ENCODE results near the gene BBS9. TPM values are rescaled to one million over a fixed set of nuclear protein-coding genes. Genes with fewer than 3 reads are reported as not detected.
"Not testable (repeated sequence)": the region's sequence is repeated elsewhere in the genome, so short reads cannot be mapped to it uniquely, and the experiment has no call there.

Gene BBS9
- polyA plus RNA-seq, 1 donor = 8.8 TPM

- no peak overlapping the region for H3K27ac ChIP-seq (ENCODE audit: low read length)
- WGBS (ENCODE audit: insufficient coverage, low lambda C conversion rate) = no CpG with 5 or more reads among the region's 3 CpGs
- no peak for DNase-seq
- no peaks in the 10 kb centered on the region for H3K4me1 ChIP-seq (ENCODE audit: control insufficient read depth, insufficient read depth, low read length)
- no peak overlapping the region for H3K4me3 ChIP-seq (ENCODE audit: low read length)
- H3K36me3 ChIP-seq (ENCODE audit: control insufficient read depth, insufficient read depth, low read length) = no peaks in the 10 kb centered on the region
- H3K27me3 ChIP-seq (ENCODE audit: control insufficient read depth, insufficient read depth, low read length) = no peaks in the 10 kb centered on the region
- H3K9me3 ChIP-seq (ENCODE audit: control insufficient read depth, low read depth, low read length) = no peaks in the 10 kb centered on the region
Measured at GRCh38 chr7:33193308-33193864, 64.0 kb downstream of the BBS9 start.

- no peak overlapping the region for H3K4me3 ChIP-seq (ENCODE audit: low read length)
- H3K27ac ChIP-seq (ENCODE audit: low read length) = no peak overlapping the region
- 60% methylated on average over 2 of the region's 2 CpGs for WGBS (ENCODE audit: insufficient coverage, low lambda C conversion rate)
- no peaks in the 10 kb centered on the region for H3K27me3 ChIP-seq (ENCODE audit: control insufficient read depth, insufficient read depth, low read length)
- H3K9me3 ChIP-seq (ENCODE audit: control insufficient read depth, low read depth, low read length) = no peaks in the 10 kb centered on the region
- H3K36me3 ChIP-seq (ENCODE audit: control insufficient read depth, insufficient read depth, low read length) = no peaks in the 10 kb centered on the region
- DNase-seq = peak; percentile 26 to 45
- no peaks in the 10 kb centered on the region for H3K4me1 ChIP-seq (ENCODE audit: control insufficient read depth, insufficient read depth, low read length)
Measured at GRCh38 chr7:33195264-33195663, 65.9 kb downstream of the BBS9 start.

DNA sequence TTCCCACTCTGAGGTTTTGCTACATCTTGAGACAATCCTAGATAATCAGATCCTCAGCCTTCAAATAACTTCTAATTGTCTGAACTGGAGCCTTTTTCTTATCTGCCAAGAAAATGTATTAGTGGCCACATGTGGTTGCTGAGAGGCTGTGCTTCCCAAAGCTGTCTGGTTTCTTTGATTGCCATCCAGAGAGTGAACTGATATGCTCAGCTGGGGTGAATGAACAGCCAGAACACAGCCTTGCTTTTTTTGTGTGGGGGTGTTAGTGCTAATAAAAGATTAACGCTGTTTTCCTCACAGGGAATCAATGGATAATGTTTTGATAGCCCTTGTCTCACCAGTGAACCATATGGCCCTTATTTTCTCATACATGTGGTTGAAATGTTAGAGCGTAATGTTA is 66.9 kb downstream of the BBS9 start:
- no peak overlapping the region for H3K27ac ChIP-seq (ENCODE audit: low read length)
- no peaks in the 10 kb centered on the region for H3K36me3 ChIP-seq (ENCODE audit: control insufficient read depth, insufficient read depth, low read length)
- no peaks in the 10 kb centered on the region for H3K27me3 ChIP-seq (ENCODE audit: control insufficient read depth, insufficient read depth, low read length)
- DNase-seq = no peak
- no peak overlapping the region for H3K4me3 ChIP-seq (ENCODE audit: low read length)
- no peaks in the 10 kb centered on the region for H3K9me3 ChIP-seq (ENCODE audit: control insufficient read depth, low read depth, low read length)
- H3K4me1 ChIP-seq (ENCODE audit: control insufficient read depth, insufficient read depth, low read length) = no peaks in the 10 kb centered on the region
- no CpG with 5 or more reads among the region's 2 CpGs for WGBS (ENCODE audit: insufficient coverage, low lambda C conversion rate)

DNA sequence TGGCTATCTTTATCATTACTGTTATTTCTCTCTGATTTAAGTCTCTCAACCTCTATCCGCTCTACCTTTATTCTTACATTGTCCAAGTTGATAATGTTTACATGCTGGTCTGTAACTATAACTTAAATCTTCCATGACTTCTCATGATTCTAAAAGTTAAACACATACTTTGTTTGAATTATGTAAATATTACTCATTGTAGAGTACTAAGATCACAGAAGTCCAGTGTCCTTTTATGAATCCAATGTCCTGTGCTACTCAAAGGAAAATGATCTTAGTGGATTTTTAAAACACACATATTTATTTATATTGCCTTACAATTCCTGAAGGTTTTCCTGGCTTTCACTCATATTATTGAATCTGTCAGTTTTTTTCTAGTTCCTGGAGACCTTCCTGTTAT is 70.9 kb downstream of the BBS9 start:
- H3K9me3 ChIP-seq (ENCODE audit: control insufficient read depth, low read depth, low read length) = no peaks in the 10 kb centered on the region
- no peaks in the 10 kb centered on the region for H3K27me3 ChIP-seq (ENCODE audit: control insufficient read depth, insufficient read depth, low read length)
- no peaks in the 10 kb centered on the region for H3K4me1 ChIP-seq (ENCODE audit: control insufficient read depth, insufficient read depth, low read length)
- no peaks in the 10 kb centered on the region for H3K36me3 ChIP-seq (ENCODE audit: control insufficient read depth, insufficient read depth, low read length)
- WGBS (ENCODE audit: insufficient coverage, low lambda C conversion rate) = 100% methylated on average over 1 of the region's 1 CpG
- H3K27ac ChIP-seq (ENCODE audit: low read length) = no peak overlapping the region
- no peak for DNase-seq
- no peak overlapping the region for H3K4me3 ChIP-seq (ENCODE audit: low read length)

DNA sequence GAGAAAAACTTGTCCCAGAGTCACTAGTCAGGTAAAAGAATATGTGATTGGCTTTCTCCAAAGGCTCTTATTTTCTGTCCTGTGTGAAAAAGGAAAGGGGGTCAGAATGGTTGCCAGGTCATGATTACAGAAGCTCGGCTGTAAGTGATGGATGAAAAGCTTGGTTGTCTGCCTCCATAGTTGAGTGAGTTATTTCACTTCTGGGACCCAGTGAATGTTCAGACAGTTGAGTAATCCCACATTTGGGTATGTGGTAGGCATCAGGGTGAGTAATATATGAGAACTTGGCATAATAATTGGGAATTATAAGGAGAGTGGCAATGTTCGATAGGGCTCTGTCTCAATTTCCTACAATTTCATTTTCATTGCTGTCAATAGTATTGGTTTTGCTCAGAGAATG is 72.5 kb downstream of the BBS9 start:
- DNase-seq = no peak
- WGBS (ENCODE audit: insufficient coverage, low lambda C conversion rate) = 88% methylated on average over 1 of the region's 2 CpGs
- H3K9me3 ChIP-seq (ENCODE audit: control insufficient read depth, low read depth, low read length) = no peaks in the 10 kb centered on the region
- H3K4me3 ChIP-seq (ENCODE audit: low read length) = no peak overlapping the region
- H3K27ac ChIP-seq (ENCODE audit: low read length) = no peak overlapping the region
- no peaks in the 10 kb centered on the region for H3K36me3 ChIP-seq (ENCODE audit: control insufficient read depth, insufficient read depth, low read length)
- H3K27me3 ChIP-seq (ENCODE audit: control insufficient read depth, insufficient read depth, low read length) = no peaks in the 10 kb centered on the region
- no peaks in the 10 kb centered on the region for H3K4me1 ChIP-seq (ENCODE audit: control insufficient read depth, insufficient read depth, low read length)

GRCh38 chr7:33210958-33211357 is 81.6 kb downstream of the BBS9 start:
- WGBS (ENCODE audit: insufficient coverage, low lambda C conversion rate) = no CpG with 5 or more reads among the region's 1 CpG
- H3K9me3 ChIP-seq (ENCODE audit: control insufficient read depth, low read depth, low read length) = peaks cover 14% of the 10 kb centered on the region
- peaks cover 2% of the 10 kb centered on the region for H3K36me3 ChIP-seq (ENCODE audit: control insufficient read depth, insufficient read depth, low read length)
- no peak for DNase-seq
- H3K27ac ChIP-seq (ENCODE audit: low read length) = no peak overlapping the region
- H3K27me3 ChIP-seq (ENCODE audit: control insufficient read depth, insufficient read depth, low read length) = no peaks in the 10 kb centered on the region
- no peak overlapping the region for H3K4me3 ChIP-seq (ENCODE audit: low read length)
- no peaks in the 10 kb centered on the region for H3K4me1 ChIP-seq (ENCODE audit: control insufficient read depth, insufficient read depth, low read length)

GRCh38 chr7:33212144-33212543 is 82.8 kb downstream of the BBS9 start:
- Histone ChIP-seq H3K9me3 (ENCODE audit: control insufficient read depth, low read depth, low read length) (peaks cover 14% of the 10 kb centered on the region), H3K36me3 (ENCODE audit: control insufficient read depth, insufficient read depth, low read length) (peaks cover 2% of the 10 kb centered on the region), H3K27me3 (ENCODE audit: control insufficient read depth, insufficient read depth, low read length) (no peaks in the 10 kb centered on the region), H3K4me3 (ENCODE audit: low read length) (no peak overlapping the region), H3K27ac (ENCODE audit: low read length) (no peak overlapping the region), H3K4me1 (ENCODE audit: control insufficient read depth, insufficient read depth, low read length) (no peaks in the 10 kb centered on the region)
- 100% methylated on average over 1 of the region's 2 CpGs for WGBS (ENCODE audit: insufficient coverage, low lambda C conversion rate)
- no peak for DNase-seq

DNA sequence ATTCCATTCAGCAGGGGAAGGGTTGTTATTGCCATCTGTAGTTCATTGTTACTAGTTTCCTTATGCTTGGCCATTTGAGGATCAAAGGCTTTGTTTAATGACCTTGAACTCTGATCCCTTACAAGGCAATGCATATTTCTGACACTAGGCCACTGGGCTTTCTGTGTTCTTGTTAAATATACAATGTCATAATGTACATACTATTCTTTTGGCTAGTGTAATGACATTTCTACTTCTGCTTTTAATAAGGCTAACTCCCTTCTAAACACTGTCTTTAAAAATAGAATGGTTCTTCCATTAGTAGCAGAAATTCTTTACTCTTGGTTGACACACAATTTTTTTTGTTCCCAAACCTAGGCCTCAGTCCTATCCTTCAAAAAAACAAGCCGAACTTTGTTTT is 86.6 kb downstream of the BBS9 start:
- Histone ChIP-seq H3K9me3 (ENCODE audit: control insufficient read depth, low read depth, low read length) (peaks cover 12% of the 10 kb centered on the region), H3K4me1 (ENCODE audit: control insufficient read depth, insufficient read depth, low read length) (no peaks in the 10 kb centered on the region), H3K27me3 (ENCODE audit: control insufficient read depth, insufficient read depth, low read length) (no peaks in the 10 kb centered on the region), H3K27ac (ENCODE audit: low read length) (no peak overlapping the region), H3K4me3 (ENCODE audit: low read length) (no peak overlapping the region), H3K36me3 (ENCODE audit: control insufficient read depth, insufficient read depth, low read length) (peaks cover 2% of the 10 kb centered on the region)
- no peak for DNase-seq
- WGBS (ENCODE audit: insufficient coverage, low lambda C conversion rate) = 100% methylated on average over 1 of the region's 1 CpG

- Histone ChIP-seq H3K4me3 (ENCODE audit: low read length) (no peak overlapping the region), H3K27me3 (ENCODE audit: control insufficient read depth, insufficient read depth, low read length) (no peaks in the 10 kb centered on the region), H3K36me3 (ENCODE audit: control insufficient read depth, insufficient read depth, low read length) (peaks cover 2% of the 10 kb centered on the region), H3K9me3 (ENCODE audit: control insufficient read depth, low read depth, low read length) (peaks cover 4% of the 10 kb centered on the region), H3K27ac (ENCODE audit: low read length) (no peak overlapping the region), H3K4me1 (ENCODE audit: control insufficient read depth, insufficient read depth, low read length) (no peaks in the 10 kb centered on the region)
- no CpG with 5 or more reads among the region's 4 CpGs for WGBS (ENCODE audit: insufficient coverage, low lambda C conversion rate)
- DNase-seq = no peak
Measured at GRCh38 chr7:33217595-33217994, 88.2 kb downstream of the BBS9 start.

GRCh38 chr7:33218841-33219535 is 89.6 kb downstream of the BBS9 start:
- H3K27me3 ChIP-seq (ENCODE audit: control insufficient read depth, insufficient read depth, low read length); H3K36me3 ChIP-seq (ENCODE audit: control insufficient read depth, insufficient read depth, low read length); H3K4me1 ChIP-seq (ENCODE audit: control insufficient read depth, insufficient read depth, low read length); H3K4me3 ChIP-seq (ENCODE audit: low read length); H3K9me3 ChIP-seq (ENCODE audit: control insufficient read depth, low read depth, low read length); DNase-seq; H3K27ac ChIP-seq (ENCODE audit: low read length): not testable (repeated sequence)
- WGBS (ENCODE audit: insufficient coverage, low lambda C conversion rate) = no CpG with 5 or more reads among the region's 38 CpGs

DNA sequence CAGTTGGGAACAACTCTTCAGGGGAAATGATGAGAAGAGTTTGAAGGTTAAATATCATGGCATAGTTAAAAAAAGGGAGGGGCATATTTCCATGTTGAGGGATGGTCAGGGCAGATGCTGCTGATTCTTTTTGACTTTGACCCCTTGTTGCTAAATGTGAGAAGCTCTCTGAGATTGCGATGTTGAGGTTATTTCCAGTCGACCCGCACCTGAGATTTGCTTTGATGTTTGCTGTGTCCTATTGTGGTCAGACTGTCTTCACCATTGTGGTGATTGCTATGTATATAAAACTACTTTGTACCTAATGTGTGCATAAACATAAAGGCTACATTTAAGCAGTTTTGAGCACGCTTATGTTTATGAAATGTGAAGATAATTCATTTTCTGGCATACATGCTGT is 90.9 kb downstream of the BBS9 start:
- Histone ChIP-seq H3K36me3 (ENCODE audit: control insufficient read depth, insufficient read depth, low read length) (no peaks in the 10 kb centered on the region), H3K9me3 (ENCODE audit: control insufficient read depth, low read depth, low read length) (peaks cover 3% of the 10 kb centered on the region), H3K4me1 (ENCODE audit: control insufficient read depth, insufficient read depth, low read length) (no peaks in the 10 kb centered on the region), H3K27ac (ENCODE audit: low read length) (no peak overlapping the region), H3K27me3 (ENCODE audit: control insufficient read depth, insufficient read depth, low read length) (no peaks in the 10 kb centered on the region), H3K4me3 (ENCODE audit: low read length) (no peak overlapping the region)
- no CpG with 5 or more reads among the region's 4 CpGs for WGBS (ENCODE audit: insufficient coverage, low lambda C conversion rate)
- DNase-seq = no peak

Data from large intestine (tissue), 3 donors.